ENCODE measurements around the gene TLX3. TPM values are rescaled to one million over a fixed set of nuclear protein-coding genes. Genes with fewer than 3 reads are reported as not detected.
A peak's percentile ranks its signal among the peaks of the same experiment; 100 is the strongest.

The TLX3 gene
- total and polyA plus RNA-seq, 2 of the 4 experiments (the other 2 are of a cell fraction): not detected

- no peak overlapping the region for H3K4me2 ChIP-seq (ENCODE audit: low read depth, low read length)
- no peak overlapping the region for H3K56ac ChIP-seq (ENCODE audit: extremely low read depth, insufficient read depth, low read length)
- H4K20me1 ChIP-seq (ENCODE audit: insufficient read depth, low read length): no peaks in the 10 kb centered on the region
- H3K14ac ChIP-seq (replicated peaks; ENCODE audit: low read depth, low read length): 0 out of 2 replicates have a peak overlapping the region, but pooled peaks have one; percentile 1
- H3K18ac ChIP-seq (ENCODE audit: low read depth, low read length): peak overlapping the region; percentile 52; the same call in 1 of the 2 replicates
- TF ChIP-seq SMC3 (IDR thresholded peaks at IDR 0.05; ENCODE audit: low read depth, low read length) (no peak), RFX5 (IDR thresholded peaks at IDR 0.05; ENCODE audit: low read depth, low read length) (no peak), ELK1 (IDR thresholded peaks at IDR 0.05; ENCODE audit: borderline replicate concordance, low read depth, low read length) (no peak)
- H3K9me3 ChIP-seq (ENCODE audit: control insufficient read depth, insufficient read depth, low read length): no peaks in the 10 kb centered on the region
- peak overlapping the region; percentile 71 for H2BK120ac ChIP-seq (ENCODE audit: low read depth, low read length)
- POLR2A ChIA-PET (ENCODE audit: unreplicated experiment): no interaction called here
- peak overlapping the region; percentile 36; the same call in 1 of the 2 replicates for H4K5ac ChIP-seq (ENCODE audit: low read depth, low read length)
- intact Hi-C loops (cut with micrococcal nuclease): loop anchor here (2.0 to 5.0 kb wide), 3 partner anchors 64 to 71 kb away; no protein-coding TSS in a partner anchor
- no peak overlapping the region for H3K9ac ChIP-seq (ENCODE audit: low read depth, low read length)
- peak overlapping the region; percentile 74 for H2BK20ac ChIP-seq (ENCODE audit: low read depth, low read length)
- CTCF ChIA-PET: interaction anchor here (0.6 to 1.0 kb wide), 2 partner anchors 53 to 139 kb away, joined by 3 to 6 read pairs; no protein-coding TSS in a partner anchor
- no peak for ATAC-seq (ENCODE audit: low read depth)
- no peaks in the 10 kb centered on the region for H3K9me1 ChIP-seq (ENCODE audit: insufficient read depth, low read length)
- H2BK5ac ChIP-seq (ENCODE audit: low read depth, low read length, poor library complexity, severe bottlenecking): peak overlapping the region; percentile 89
- H3K23ac ChIP-seq (ENCODE audit: low read depth, low read length): no peak overlapping the region
- peak overlapping the region; percentile 54; the same call in 1 of the 2 replicates for H3K4ac ChIP-seq (ENCODE audit: low read depth, low read length)
- dilution Hi-C loops (cut with HindIII; ENCODE audit: low sequenced_read_pairs, unreplicated experiment): no loop called here
- H3K4me3 ChIP-seq (ENCODE audit: insufficient read depth, low read depth, low read length): no peak overlapping the region
- no peak for DNase-seq
- no peak overlapping the region for H2AFZ ChIP-seq (replicated peaks; ENCODE audit: low read length, poor library complexity)
- no peaks in the 10 kb centered on the region for H3K79me1 ChIP-seq (ENCODE audit: low read depth in 1 of 2, low read length in 2 of 2)
- no TSS peak for BruUV-seq (replicated peaks)
- peaks cover 12% of the 10 kb centered on the region for H3K4me1 ChIP-seq (ENCODE audit: control insufficient read depth, insufficient read depth, low read length)
- no peak overlapping the region for H3K27ac ChIP-seq (ENCODE audit: insufficient read depth, low read length)
- no peaks in the 10 kb centered on the region for H3K27me3 ChIP-seq (ENCODE audit: control insufficient read depth, insufficient read depth, low read length)
- H2BK15ac ChIP-seq (ENCODE audit: low read depth, low read length): peak overlapping the region; percentile 74; the same call in 1 of the 3 replicates
- in situ Hi-C loops (cut with MboI; ENCODE audit: low sequenced_read_pairs): no loop called here
- no peak overlapping the region for H2AK9ac ChIP-seq (replicated peaks; ENCODE audit: low read depth, low read length, poor library complexity)
- peak overlapping the region in 1 of 2 experiments; percentile 51; a peak in 1 of 4 replicates for H4K8ac ChIP-seq (ENCODE audit: low read depth in 2 of 2, low read length in 2 of 2)
- no peaks in the 10 kb centered on the region for H3K36me3 ChIP-seq (ENCODE audit: control insufficient read depth, insufficient read depth, low read length)
- no CpG with 5 or more reads among the region's 3 CpGs for WGBS, 2 experiments (ENCODE audit: extremely low coverage in 2 of 2, insufficient read length in 1 of 2)
- peak overlapping the region; percentile 58; the same call in 1 of the 2 replicates for H4K91ac ChIP-seq (ENCODE audit: insufficient read depth, low read depth, low read length)
- H2AK5ac ChIP-seq (ENCODE audit: low read depth, low read length): peak overlapping the region; percentile 32; the same call in 1 of the 2 replicates
Observed at GRCh38 chr5:171271798-171272197, 37.2 kb upstream of the TLX3 start.
